GM21737 (cell line): ENCODE data around the gene GPR151.
A peak's percentile ranks its signal among the peaks of the same experiment; 100 is the strongest.
"Not testable (repeated sequence)": the region's sequence is repeated elsewhere in the genome, so short reads cannot be mapped to it uniquely, and the experiment has no call there.

ENCODE experiments used
- ATAC-seq: cut with Tn5 transposase; IDR thresholded peaks from one replicate; pipeline ENCODE4 v1.9.1; 2021; ENCODE audit warnings: mild to moderate bottlenecking, moderate library complexity; ENCODE audit not compliant: unreplicated experiment

The GPR151 gene

DNA sequence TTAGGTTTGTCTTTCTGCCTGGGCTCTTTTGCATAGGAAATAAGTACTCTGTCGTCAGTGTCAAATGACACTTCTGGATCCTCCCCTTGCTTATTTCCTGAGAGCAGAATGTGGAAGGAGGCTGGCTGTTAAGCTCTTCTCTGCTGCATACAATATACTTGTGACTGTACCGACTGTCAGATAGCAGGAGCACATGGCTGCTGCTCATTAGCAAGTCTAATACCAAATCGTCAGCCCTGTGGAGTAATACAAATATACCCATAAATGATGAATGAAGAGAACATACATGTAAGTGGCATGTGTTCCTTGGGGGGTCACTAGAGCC is at the start of gene GPR151:
Gene GPR151 (minus strand): TSS at position 40 of the 325 bp plus-strand sequence. CDS start 77 bp downstream, outside the sequence.
- no peak for ATAC-seq

GRCh38 chr5:146564007-146564762 is 48.2 kb upstream of the GPR151 start:
- ATAC-seq: no peak

DNA sequence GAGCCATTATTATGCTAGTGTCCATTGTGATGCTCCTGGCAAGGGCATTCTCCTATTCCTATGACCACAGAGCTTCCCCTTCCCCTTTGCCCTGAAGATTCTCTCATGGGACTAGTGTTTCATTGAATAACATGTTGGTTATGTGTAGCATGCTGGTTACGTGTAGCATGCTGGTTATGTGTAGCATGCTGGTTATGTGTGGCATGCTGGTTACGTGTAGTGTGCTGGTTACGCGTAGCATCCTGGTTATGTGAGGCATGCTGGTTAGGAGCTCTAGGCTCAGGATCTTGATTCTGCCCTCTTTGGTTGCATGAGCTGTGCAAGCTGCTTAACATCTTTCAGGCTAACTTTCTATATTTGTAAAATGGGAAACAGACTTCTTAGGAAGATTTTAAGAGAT is 46.5 kb upstream of the GPR151 start:
- ATAC-seq: no peak

GRCh38 chr5:146561711-146562110 is 45.7 kb upstream of the GPR151 start:
- no peak for ATAC-seq

- no peak for ATAC-seq
Observed at GRCh38 chr5:146560205-146560812, 44.3 kb upstream of the GPR151 start.

GRCh38 chr5:146556884-146557283 is 40.9 kb upstream of the GPR151 start:
- not testable (repeated sequence) for ATAC-seq

GRCh38 chr5:146553446-146553845 is 37.5 kb upstream of the GPR151 start:
- no peak for ATAC-seq

- ATAC-seq: no peak
Observed at GRCh38 chr5:146549615-146550014, 33.6 kb upstream of the GPR151 start.

DNA sequence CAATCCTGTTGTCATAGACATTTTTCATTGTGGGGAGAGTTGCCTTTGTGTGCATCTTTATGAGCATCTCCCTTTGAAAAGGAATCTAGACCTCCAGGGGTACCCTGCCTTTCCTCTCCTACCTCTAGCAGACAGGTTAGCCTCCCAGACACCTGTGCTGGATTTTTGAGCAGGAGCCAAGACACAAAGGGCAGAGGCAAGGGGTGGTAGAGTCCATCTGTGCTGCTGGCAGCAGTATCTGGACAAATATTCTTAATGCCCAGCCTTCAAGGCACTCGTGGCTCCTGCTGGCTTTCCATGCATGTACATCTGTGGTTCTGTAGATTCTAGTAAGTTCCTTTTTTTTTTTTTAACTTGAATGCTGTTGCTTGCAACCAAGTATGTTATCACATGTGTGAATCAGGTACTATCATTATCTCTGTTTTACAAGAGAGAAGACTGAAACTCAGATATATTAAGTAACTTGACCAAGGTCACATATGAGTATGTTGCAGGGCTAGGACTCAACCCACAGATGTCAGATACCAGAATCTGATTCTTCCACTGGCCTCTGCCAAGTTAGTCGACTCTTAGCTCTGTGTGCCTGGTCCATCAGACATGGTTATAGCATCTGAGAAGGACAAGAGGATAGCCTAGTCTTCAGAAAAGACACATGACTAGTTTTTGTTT is 32.9 kb upstream of the GPR151 start:
- ATAC-seq: no peak

- ATAC-seq: no peak
Observed at GRCh38 chr5:146544232-146544631, 28.2 kb upstream of the GPR151 start.

DNA sequence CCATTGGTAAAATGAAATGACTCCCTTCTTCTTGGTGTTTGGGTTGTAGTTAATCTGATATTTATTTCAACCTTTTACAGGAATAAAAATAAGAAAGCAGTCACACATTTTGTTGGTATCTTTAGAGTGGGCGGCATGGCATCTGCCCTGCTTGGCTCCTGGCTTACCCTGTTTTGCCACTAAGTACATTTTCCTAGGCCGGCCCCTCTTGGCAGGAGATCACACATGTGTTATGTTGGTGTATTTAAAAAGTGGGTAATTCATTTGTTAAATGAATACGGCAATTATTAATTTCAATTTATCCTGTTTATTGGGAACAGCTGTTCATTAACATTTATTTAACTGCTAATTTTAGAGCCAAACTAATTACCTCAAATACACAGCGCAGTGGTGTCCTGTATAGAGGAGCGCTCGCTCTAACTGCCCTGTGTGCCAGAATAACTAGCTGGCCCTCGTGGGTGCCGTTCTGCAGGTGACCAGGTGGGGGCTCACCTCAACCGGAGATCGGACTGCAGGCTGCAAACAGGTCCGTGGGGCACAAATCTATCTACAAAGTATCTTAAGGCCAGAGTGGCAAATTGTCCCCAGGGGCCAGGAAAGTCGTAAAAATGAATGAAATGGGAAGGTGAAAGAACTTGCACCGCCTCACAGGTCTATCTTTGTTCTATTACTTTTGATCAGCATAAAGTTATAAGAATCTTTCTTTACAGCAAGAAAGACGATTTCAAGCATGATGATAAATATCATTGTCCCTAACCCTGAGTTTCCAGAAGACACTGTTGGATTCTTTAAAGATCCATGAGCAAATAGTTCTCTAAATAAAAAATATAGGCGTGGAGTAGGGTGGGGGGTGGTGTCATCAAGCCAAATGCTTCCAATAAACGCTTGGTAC is 26.2 kb upstream of the GPR151 start:
- peak; percentile 97 for ATAC-seq

GRCh38 chr5:146540414-146540813 is 24.4 kb upstream of the GPR151 start:
- ATAC-seq: no peak

DNA sequence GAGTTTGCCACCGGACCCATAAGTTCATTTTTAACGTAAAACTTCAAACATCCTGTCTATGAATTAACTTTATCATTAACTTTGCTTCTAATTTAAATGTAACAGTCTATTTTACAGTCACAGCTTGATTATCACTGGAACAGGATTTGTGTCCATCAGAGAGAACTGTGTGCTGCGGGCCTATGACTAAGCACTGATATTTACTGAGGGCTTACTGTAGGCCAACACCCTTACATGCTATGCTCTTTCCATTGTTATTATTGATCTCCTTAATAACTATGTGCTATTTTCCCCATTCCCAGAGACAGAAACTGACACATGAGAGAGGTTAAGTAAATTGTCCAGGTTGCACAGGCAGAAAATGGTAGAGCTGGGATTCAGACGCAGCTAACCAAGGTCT is 24.0 kb upstream of the GPR151 start:
- ATAC-seq: no peak

- no peak for ATAC-seq
Observed at GRCh38 chr5:146538432-146538831, 22.4 kb upstream of the GPR151 start.

DNA sequence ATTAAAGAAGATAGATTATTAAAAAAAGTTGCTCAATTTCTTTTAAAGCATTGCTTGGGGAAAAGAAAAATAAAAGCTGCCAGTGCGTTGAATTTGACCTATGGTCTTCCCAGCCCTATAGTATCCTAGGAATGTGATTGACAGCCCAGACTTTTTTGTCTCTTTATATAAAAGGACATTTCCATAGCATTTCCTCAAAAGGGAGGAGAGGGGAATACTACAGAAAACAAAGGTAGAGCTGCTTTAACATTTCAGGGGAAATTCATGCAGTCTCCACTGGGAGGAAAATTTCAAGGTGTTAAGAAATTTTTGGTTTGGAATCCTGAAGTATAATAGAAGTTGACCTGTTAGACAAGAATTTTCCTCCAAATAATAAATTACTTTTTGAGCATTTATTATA is 17.9 kb upstream of the GPR151 start:
- ATAC-seq: no peak

DNA sequence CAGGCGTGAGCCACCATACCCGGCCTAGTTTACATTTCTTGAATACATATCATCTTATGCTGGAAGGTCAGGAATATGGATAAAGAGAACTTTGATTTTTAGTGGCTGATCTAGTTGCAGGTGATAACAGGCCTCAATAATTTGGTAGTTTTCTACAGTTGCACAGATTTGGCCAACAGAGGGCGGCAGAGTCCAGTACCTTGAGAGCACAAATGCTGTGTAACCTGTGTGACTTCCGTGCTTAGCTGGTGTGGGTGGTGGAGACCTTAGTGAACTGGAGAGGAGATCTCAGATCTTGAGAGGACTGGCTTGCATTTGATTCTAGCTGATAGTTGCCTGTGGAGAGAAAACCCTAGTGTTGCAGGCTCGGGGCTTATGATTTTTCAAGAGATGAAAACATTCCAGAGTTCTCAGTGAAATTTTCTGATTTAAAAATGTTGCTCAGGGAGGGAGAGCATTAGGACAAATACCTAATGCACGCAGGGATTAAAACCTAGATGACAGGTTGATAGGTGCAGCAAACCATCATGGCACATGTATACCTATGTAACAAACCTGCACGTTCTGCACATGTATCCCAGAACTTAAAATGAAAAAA is 17.4 kb upstream of the GPR151 start:
- peak; percentile 94 for ATAC-seq

DNA sequence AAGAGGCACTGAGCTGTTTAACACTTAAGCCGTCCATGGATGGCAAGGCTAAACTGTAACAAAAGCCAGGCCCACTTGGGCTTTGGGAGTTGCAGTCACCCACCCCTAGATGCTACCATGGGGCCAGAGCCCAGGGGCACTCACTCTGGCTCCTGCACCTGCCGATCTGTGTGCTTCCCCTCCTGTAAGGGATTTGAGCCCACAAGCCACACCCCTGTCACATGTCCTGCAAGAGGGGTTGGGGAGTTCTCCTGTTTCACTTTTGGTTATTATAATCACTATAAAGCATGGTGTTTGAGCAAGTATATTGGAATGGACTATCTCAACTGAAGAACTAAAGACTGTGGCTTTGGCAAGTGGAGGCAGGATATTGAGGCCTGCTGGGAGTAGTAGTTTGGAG is 14.0 kb upstream of the GPR151 start:
- peak; percentile 70 for ATAC-seq

DNA sequence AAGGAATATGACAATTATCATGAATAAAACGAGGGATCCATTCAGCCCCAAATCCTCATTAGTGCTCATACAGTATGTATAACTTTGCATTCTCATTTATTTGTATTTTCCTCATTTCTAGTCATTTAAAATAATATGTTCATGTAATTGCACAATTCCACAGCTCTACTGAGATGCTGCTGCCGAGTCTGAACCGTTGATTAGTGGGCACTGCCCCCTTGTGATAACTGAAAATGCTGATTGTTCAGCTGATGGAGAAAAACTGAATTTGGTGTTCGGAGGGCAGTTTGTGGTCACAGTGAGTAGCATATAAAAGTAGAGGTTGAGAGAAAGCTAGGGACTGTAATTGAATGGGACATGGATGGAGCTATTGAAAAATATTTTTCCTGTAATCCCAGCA is 12.2 kb upstream of the GPR151 start:
- ATAC-seq: no peak

DNA sequence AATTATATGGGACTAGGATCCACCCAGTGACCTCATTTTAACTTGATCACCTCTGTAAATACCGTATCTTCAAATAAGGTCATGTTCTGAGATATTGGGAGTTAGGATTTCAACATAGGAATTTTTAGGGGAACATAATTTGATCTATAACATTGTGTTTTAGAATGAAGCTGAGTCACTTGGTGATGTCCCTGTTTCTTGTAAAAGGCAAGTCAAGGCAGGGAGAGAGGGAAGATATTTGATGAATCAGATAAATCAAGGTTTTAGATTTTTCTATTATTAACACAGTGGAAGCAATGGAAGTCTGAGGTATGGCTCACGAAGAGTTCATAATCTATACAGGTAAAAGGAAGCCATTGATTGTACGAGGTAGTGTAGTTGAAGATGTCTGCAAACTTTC is 11.8 kb upstream of the GPR151 start:
- ATAC-seq: no peak

GRCh38 chr5:146523698-146524097 is 7.7 kb upstream of the GPR151 start:
- ATAC-seq: no peak
